Vagina (tissue), 2 donors: ENCODE data around the gene PRKAR2B.

Source experiments
- POLR2A ChIP-seq, 2 donors: fragments of 450-650 bp; IDR thresholded peaks; one replicate each; pipeline ENCODE4 v1.6.1; 2017; ENCODE audit warnings: antibody characterized with exemption in 2 of 2, mild to moderate bottlenecking in 2 of 2, moderate library complexity in 2 of 2
- POLR2AphosphoS5 ChIP-seq, 2 donors: sonication (generic); formaldehyde crosslinking; IDR thresholded peaks; one replicate each; pipeline ENCODE4 v1.9.0; 2017; ENCODE audit warnings: antibody characterized with exemption in 2 of 2, mild to moderate bottlenecking in 2 of 2, low read depth in 1 of 2; ENCODE audit not compliant: insufficient read depth in 1 of 2
- TF ChIP-seq, protein P1 (sequence below), 3 experiments: fragments of 450-650 bp in 2 of 3; fragments of 200-600 bp in 1 of 3; sonication (generic) in 1 of 3; IDR thresholded peaks; one replicate each; pipeline ENCODE4 v1.5.1; 2017 to 2019; ENCODE audit warnings: antibody characterized with exemption in 3 of 3, mild to moderate bottlenecking in 2 of 3, moderate library complexity in 2 of 3

DNA sequence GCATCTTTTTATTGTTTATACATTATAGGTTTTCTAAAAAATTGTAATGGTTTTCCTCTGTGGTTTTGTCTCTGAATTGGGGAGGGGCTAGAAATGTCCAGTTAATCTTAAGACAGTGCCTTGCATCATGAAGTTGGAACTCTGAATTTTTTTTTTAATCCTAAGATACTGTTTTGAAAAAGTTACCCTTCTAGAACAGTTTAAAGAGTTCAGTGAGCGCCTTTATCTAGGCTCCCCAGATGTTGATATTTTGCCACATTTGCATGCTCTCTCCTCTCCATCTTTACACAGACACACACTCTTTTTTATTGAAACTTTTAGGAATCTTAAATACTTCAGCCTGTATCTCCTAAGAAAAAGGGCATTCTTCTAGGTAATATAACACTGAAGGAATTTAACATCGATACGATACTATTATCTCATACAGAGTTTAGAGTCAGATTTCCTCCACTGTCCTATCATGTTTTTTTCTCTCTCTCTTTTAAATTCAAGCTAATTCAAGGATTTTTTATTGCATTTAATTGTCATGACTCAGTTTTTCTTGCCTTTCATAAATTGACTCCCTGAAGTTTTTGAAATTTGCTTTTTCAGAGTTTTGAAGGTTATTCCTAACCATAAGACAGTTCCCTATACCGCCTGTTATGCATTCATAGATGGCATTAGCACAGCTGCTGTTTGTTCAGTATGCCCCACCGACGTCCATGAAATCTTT is 31.5 kb downstream of the PRKAR2B start:
- TF ChIP-seq, protein P1, sequence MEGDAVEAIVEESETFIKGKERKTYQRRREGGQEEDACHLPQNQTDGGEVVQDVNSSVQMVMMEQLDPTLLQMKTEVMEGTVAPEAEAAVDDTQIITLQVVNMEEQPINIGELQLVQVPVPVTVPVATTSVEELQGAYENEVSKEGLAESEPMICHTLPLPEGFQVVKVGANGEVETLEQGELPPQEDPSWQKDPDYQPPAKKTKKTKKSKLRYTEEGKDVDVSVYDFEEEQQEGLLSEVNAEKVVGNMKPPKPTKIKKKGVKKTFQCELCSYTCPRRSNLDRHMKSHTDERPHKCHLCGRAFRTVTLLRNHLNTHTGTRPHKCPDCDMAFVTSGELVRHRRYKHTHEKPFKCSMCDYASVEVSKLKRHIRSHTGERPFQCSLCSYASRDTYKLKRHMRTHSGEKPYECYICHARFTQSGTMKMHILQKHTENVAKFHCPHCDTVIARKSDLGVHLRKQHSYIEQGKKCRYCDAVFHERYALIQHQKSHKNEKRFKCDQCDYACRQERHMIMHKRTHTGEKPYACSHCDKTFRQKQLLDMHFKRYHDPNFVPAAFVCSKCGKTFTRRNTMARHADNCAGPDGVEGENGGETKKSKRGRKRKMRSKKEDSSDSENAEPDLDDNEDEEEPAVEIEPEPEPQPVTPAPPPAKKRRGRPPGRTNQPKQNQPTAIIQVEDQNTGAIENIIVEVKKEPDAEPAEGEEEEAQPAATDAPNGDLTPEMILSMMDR (IDR thresholded peaks at IDR 0.05) = no peak
- TF ChIP-seq POLR2A (IDR thresholded peaks at IDR 0.05) (no peak), POLR2AphosphoS5 (IDR thresholded peaks at IDR 0.05; ENCODE audit: insufficient read depth in 1 of 2, low read depth in 1 of 2) (no peak)
